ENCODE results near the gene EREG. TPM values are rescaled to one million over a fixed set of nuclear protein-coding genes. Genes with fewer than 3 reads are reported as not detected.
"Not testable (repeated sequence)": the region's sequence is repeated elsewhere in the genome, so short reads cannot be mapped to it uniquely, and the experiment has no call there.

The EREG gene
- total RNA-seq, 1 experiment from 2014 or later = not detected

- Histone ChIP-seq H3K27me3 (no peaks in the 10 kb centered on the region), H3K36me3 (no peaks in the 10 kb centered on the region), H3K9me3 (no peaks in the 10 kb centered on the region), H3K4me3 (no peak overlapping the region)
- DNase-seq = no peak
Measured at GRCh38 chr4:74335341-74336021, 29.5 kb upstream of the EREG start.

DNA sequence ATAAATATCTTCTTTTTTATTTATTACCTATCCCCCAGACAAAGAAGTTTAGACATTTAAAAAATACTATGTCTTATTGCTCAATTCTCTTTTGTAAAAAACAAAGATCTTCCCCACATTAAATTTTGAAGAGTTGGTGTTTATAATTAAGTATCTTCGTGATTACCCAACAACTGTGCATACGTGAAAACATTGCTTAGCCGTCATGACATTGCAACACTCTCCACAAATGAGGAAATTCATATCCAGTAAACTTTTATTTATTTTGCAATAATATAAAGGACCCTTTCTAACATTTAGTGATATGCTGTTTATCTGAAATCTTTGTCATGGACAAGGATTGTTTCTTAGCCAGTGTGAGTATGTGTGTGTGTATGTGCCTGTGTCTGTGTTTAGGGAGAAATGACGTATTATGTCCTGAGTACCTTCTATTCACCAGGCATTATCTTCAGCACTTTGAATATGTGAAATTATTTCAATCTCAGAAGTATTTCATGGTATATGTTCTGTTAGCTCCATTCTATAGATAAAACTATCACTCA is 26.1 kb upstream of the EREG start:
- H3K27me3 ChIP-seq = no peaks in the 10 kb centered on the region
- no peak overlapping the region for H3K4me3 ChIP-seq
- no peaks in the 10 kb centered on the region for H3K36me3 ChIP-seq
- no peaks in the 10 kb centered on the region for H3K9me3 ChIP-seq
- DNase-seq = no peak

- no peak for DNase-seq
- Histone ChIP-seq H3K4me3 (no peak overlapping the region), H3K27me3 (no peaks in the 10 kb centered on the region), H3K36me3 (no peaks in the 10 kb centered on the region), H3K9me3 (no peaks in the 10 kb centered on the region)
Measured at GRCh38 chr4:74339501-74339900, 25.4 kb upstream of the EREG start.

DNA sequence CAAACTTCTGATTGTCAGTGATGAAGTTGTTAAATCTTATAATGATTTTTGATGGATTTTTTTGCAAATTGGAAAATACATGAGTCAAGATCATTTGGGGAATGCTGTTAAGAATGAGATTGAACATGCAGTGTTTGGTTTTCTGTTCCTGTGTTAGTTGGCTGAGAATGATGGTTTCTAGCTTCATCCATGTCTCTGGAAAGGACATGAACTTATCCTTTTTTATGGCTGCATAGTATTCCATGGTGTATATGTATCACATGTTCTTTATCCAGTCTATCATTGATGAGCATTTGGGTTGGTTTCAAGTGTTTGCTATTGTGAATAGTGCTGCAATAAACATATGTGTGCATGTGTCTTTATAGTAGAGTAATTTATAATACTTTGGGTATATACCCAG is 24.5 kb upstream of the EREG start:
- not testable (repeated sequence) for H3K4me3 ChIP-seq, H3K36me3 ChIP-seq, H3K27me3 ChIP-seq, H3K9me3 ChIP-seq, DNase-seq

DNA sequence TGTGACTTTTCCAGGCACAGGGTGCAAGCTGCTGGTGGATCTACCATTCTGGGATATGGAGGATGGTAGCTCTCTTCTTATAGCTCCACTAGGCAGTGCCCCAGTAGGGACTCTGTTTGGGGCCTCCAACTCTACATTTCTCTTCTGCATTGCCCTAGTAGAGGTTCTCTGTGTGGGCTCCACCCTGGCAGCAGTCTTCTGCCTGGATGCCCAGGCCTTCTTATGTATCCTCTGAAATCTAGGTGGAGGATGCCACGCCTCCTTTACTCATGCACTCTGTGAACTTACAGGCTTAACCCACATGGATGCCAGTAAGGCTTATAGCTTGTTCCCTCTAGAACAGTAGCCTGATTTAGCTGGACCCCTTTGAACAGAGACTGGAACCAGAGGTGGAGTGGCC is 20.9 kb upstream of the EREG start:
- DNase-seq = no peak
- Histone ChIP-seq H3K36me3 (no peaks in the 10 kb centered on the region), H3K9me3 (no peaks in the 10 kb centered on the region), H3K27me3 (no peaks in the 10 kb centered on the region), H3K4me3 (no peak overlapping the region)

DNA sequence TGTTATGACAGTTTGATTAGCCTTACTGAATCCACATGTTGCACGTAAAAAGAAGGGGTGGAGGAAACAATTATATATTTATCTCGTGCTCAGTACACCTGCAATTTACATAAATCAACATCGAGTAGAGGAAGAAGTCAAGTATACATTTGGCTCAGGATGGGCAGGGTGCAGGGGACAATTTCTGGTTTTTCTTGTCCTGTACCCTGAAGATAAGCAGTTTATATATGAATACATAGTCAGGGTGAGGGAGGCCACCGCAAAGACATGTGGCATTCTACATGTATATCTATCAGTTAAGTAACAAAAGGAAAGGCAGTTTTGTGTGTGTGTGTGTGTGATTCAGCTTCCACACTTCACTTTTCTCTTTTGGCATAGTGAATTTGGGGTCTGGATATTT is 11.1 kb upstream of the EREG start:
- no peaks in the 10 kb centered on the region for H3K9me3 ChIP-seq
- no peak for DNase-seq
- H3K27me3 ChIP-seq = no peaks in the 10 kb centered on the region
- no peaks in the 10 kb centered on the region for H3K36me3 ChIP-seq
- H3K4me3 ChIP-seq = no peak overlapping the region

- no peak for DNase-seq
- H3K9me3 ChIP-seq = no peaks in the 10 kb centered on the region
- H3K36me3 ChIP-seq = no peaks in the 10 kb centered on the region
- H3K4me3 ChIP-seq = no peak overlapping the region
- H3K27me3 ChIP-seq = no peaks in the 10 kb centered on the region
Measured at GRCh38 chr4:74357965-74358364, 7.0 kb upstream of the EREG start.

DNA sequence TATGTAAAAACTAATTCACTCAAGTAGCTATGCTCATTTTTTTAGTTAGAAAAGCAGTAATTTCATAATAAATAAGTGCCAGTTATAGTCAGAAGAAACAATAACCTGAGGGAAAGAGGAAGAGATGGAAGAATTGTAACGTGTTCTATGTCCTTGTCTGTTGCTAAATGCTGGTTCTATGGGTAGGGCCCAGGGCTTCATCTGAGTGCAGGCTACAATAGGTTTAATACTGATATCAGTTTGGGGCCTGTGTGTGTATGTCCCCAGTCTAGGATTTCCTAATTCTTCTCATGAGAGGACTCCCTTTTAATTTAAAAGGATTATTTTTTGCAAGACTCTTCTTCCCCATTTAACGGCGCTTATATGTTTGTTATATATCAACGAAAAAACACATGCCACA is 3.3 kb upstream of the EREG start:
- Histone ChIP-seq H3K36me3 (no peaks in the 10 kb centered on the region), H3K27me3 (no peaks in the 10 kb centered on the region), H3K4me3 (no peak overlapping the region), H3K9me3 (no peaks in the 10 kb centered on the region)
- no peak for DNase-seq

GRCh38 chr4:74362347-74362746 is 2.6 kb upstream of the EREG start:
- Histone ChIP-seq H3K4me3 (no peak overlapping the region), H3K9me3 (no peaks in the 10 kb centered on the region), H3K36me3 (no peaks in the 10 kb centered on the region), H3K27me3 (no peaks in the 10 kb centered on the region)
- DNase-seq = no peak

DNA sequence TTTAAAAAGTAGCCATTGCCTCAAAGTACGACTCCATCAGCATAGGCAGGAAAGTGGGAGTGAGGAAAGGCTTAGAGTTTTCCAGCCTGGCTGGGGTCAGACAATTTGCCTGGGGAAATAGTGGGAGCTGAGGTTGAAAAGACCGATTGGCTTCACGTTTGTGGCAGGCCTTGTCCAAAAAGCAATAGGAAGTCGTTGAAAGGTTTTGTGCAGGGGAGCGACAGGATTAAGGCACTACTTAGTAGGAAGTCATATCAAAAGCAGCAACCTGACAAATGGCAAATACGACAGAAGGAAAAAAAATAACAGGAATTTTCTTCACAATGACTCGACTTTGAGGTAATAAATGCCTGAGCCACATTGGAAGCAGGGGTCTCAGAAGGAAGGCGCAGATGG is 691 bp upstream of the EREG start:
- Histone ChIP-seq H3K36me3 (no peaks in the 10 kb centered on the region), H3K4me3 (no peak overlapping the region), H3K9me3 (no peaks in the 10 kb centered on the region), H3K27me3 (no peaks in the 10 kb centered on the region)
- DNase-seq = no peak

DNA sequence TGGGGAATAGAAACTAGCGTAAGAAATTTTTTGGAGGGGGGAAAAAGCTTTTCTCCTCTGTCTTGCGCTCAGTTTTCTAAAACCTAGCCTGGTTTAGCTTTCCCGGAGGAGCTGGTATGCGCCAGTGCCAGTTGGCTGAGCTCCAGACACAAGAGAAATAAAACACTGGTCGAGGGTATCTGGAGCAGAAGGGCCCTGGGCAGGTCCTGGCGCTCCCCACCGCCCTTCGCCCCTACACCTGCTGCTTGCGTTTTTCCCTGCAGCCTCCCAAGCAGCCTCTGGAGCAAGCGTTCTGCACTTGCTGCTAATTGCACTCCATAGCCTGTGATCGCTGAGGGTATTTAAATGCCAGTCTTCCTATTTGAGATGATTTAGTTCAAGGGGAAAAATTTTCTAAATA is 816 bp downstream of the EREG start:
- no peak for DNase-seq
- Histone ChIP-seq H3K4me3 (no peak overlapping the region), H3K36me3 (no peaks in the 10 kb centered on the region), H3K27me3 (no peaks in the 10 kb centered on the region), H3K9me3 (no peaks in the 10 kb centered on the region)

- Histone ChIP-seq H3K27me3 (no peaks in the 10 kb centered on the region), H3K36me3 (no peaks in the 10 kb centered on the region), H3K4me3 (no peak overlapping the region), H3K9me3 (no peaks in the 10 kb centered on the region)
- DNase-seq = no peak
Measured at GRCh38 chr4:74366367-74366911, 1.5 kb downstream of the EREG start.

DNA sequence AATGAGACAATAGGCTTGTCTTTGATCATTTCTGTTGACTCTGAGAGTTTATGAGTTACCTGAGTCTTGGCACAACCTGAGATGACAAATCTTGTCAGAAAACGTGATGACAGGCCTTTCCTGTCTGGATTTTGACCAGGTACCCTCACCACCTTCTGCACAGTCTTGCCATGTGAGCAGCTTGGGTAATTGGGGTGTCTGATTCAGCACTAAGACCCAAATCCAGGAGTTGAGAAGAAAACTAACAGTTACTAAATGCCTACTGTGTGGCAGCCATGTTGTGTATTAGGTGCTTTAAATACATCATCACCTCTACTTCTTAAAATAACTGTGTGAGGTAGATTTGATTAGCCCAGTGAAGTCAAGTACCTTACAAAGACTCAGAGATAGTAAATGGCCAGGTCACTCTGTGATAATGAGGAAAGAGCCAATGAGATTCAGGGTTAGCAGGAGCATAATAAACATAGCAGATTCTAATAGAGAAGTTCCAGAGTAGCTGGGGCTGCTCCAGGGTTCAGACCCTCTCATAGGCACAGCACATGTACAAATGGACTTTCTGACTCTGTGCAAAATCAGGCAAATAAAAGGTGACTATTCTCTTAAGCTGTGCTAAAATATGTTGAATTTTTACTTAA is 2.8 kb downstream of the EREG start:
- no peak for DNase-seq
- Histone ChIP-seq H3K9me3 (no peaks in the 10 kb centered on the region), H3K4me3 (no peak overlapping the region), H3K36me3 (no peaks in the 10 kb centered on the region), H3K27me3 (no peaks in the 10 kb centered on the region)

DNA sequence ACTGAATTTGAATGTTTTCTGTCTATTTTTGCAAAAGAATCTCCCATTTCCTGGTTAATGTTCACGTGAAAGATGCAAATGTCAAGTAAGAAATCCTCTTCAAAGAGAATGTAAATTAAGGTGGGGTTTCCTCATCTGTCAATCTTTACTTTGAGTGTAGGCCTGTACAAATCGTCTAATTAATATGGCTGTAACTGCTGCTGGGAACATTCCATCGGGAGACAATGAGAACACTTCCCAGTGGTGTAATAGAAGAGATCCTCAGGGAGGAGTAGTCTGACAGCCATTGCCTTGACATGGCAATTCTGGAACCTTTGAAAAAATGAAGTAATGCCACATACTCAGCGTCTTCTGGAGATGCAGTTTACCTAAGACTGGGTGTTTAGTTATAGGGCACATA is 3.7 kb downstream of the EREG start:
- Histone ChIP-seq H3K9me3 (no peaks in the 10 kb centered on the region), H3K36me3 (no peaks in the 10 kb centered on the region), H3K4me3 (no peak overlapping the region), H3K27me3 (no peaks in the 10 kb centered on the region)
- no peak for DNase-seq

- no peaks in the 10 kb centered on the region for H3K36me3 ChIP-seq
- H3K9me3 ChIP-seq = peaks cover 1% of the 10 kb centered on the region; the same call in 1 of the 2 replicates
- no peak for DNase-seq
- no peak overlapping the region for H3K4me3 ChIP-seq
- H3K27me3 ChIP-seq = no peaks in the 10 kb centered on the region
Measured at GRCh38 chr4:74369855-74370254, 4.9 kb downstream of the EREG start.

- Histone ChIP-seq H3K9me3 (peaks cover 1% of the 10 kb centered on the region; the same call in 1 of the 2 replicates), H3K4me3 (no peak overlapping the region), H3K36me3 (no peaks in the 10 kb centered on the region), H3K27me3 (no peaks in the 10 kb centered on the region)
- peak; percentile 10 for DNase-seq
Measured at GRCh38 chr4:74370912-74371311, 6.0 kb downstream of the EREG start.

DNA sequence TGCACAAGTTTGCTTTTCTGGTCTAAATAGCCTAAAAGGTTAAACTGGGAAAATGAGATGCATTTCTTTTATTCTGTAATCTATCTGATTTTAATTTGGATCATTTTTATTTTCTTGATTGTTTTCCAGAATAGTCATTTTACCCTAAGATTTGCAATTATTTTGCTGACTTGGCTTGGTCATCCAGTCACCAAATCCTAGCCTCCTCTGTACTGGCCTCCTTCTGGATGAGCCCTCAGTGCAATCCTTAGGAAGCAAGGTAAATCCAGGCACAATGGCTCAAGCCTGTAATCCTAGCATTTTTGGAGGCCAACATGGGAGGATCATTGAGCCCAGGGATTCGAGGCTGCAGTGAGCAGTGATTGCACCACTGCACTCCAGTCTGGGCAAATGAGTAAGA is 9.2 kb downstream of the EREG start:
- H3K9me3 ChIP-seq = peaks cover 1% of the 10 kb centered on the region; the same call in 1 of the 2 replicates

More for the DNA sequence above, 9.2 kb downstream of the EREG start:
- H3K36me3 ChIP-seq = no peaks in the 10 kb centered on the region
- H3K27me3 ChIP-seq = no peaks in the 10 kb centered on the region
- DNase-seq = no peak
- no peak overlapping the region for H3K4me3 ChIP-seq

Data from MG63 (cell line).